B cell (primary cell): ENCODE results near the gene ATP8A1. TPM values are rescaled to one million over a fixed set of nuclear protein-coding genes. Genes with fewer than 3 reads are reported as not detected.

Experiments used
- ATAC-seq: fragments of 200-7000 bp; cut with Tn5 transposase; one replicate; pipeline ENCODE4 v1.10.0; 2021; ENCODE audit warnings: low read depth, mild to moderate bottlenecking, moderate number of reproducible peaks, moderate library complexity
- CTCF ChIA-PET: fragments of 350-600 bp; sonication (Branson Sonifier 250); formaldehyde crosslinking; loops from one replicate; lab custom pipeline; 2021; ENCODE audit warnings: antibody characterized with exemption, inconsistent platforms; lab: Charles Lee
- POLR2A ChIA-PET: fragments of 350-600 bp; sonication (Branson Sonifier 250); formaldehyde crosslinking; loops from one replicate; lab custom pipeline; 2021; ENCODE audit warnings: antibody characterized with exemption; lab: Charles Lee
- DNase-seq: peaks from one replicate; pipeline ENCODE4 v3.0.0; 2013
- H2AFZ ChIP-seq: 2 replicates; pipeline ENCODE4 v1.6.1; 2012; ENCODE audit warnings: mild to moderate bottlenecking, low read depth, low read length; ENCODE audit not compliant: insufficient read depth, poor library complexity, severe bottlenecking
- H3K27ac ChIP-seq, 2 donors: 1 replicate in 1 of 2; 2 replicates in 1 of 2; pipeline ENCODE4 v1.5.1; 2012 to 2013; ENCODE audit warnings: low read length in 2 of 2, mild to moderate bottlenecking in 2 of 2, moderate library complexity in 1 of 2
- H3K27me3 ChIP-seq, 4 experiments: fragments of 200-600 bp in 1 of 4; sonication (generic) in 1 of 4; replicated peaks in 1 of 4; 1 replicate in 2 of 4; 2 replicates in 2 of 4; pipeline versions ENCODE4 v1.6.1 to v1.7.0; 2013 to 2016; ENCODE audit warnings: low read length in 3 of 4, mild to moderate bottlenecking in 2 of 4, mixed read lengths in 1 of 4, moderate library complexity in 1 of 4; ENCODE audit not compliant: insufficient read depth in 4 of 4, control insufficient read depth in 3 of 4; ENCODE audit errors: control extremely low read depth in 1 of 4
- H3K36me3 ChIP-seq, 2 experiments: replicated peaks in 1 of 2; 1 replicate in 1 of 2; 2 replicates in 1 of 2; pipeline versions ENCODE4 v1.6.1 to v1.7.1; 2013; ENCODE audit warnings: low read length in 1 of 2; ENCODE audit not compliant: insufficient read depth in 2 of 2, control insufficient read depth in 1 of 2; ENCODE audit errors: control extremely low read depth in 1 of 2, extremely low read depth in 1 of 2
- H3K4me1 ChIP-seq, 2 donors: fragments of 200-600 bp in 1 of 2; sonication (generic) in 1 of 2; 1 replicate in 1 of 2; 2 replicates in 1 of 2; pipeline versions ENCODE4 v1.5.1 to v1.6.1; 2013 to 2017; ENCODE audit warnings: low read length in 2 of 2; ENCODE audit not compliant: control insufficient read depth in 2 of 2, insufficient read depth in 2 of 2
- H3K4me2 ChIP-seq: replicated peaks from 2 replicates; pipeline ENCODE3; 2012; ENCODE audit warnings: mild to moderate bottlenecking, low read depth, low read length; ENCODE audit not compliant: poor library complexity, severe bottlenecking
- H3K4me3 ChIP-seq, 5 experiments: fragments of 200-600 bp in 1 of 5; sonication (generic) in 1 of 5; 1 replicate in 3 of 5; 2 replicates in 2 of 5; pipeline versions ENCODE4 v1.5.1 to v1.7.0; 2011 to 2016; ENCODE audit warnings: low read length in 4 of 5, mild to moderate bottlenecking in 4 of 5, low read depth in 2 of 5, control low read depth in 1 of 5, moderate library complexity in 1 of 5; ENCODE audit not compliant: insufficient read depth in 1 of 5; ENCODE audit errors: control extremely low read depth in 1 of 5, extremely low read depth in 1 of 5
- H3K79me2 ChIP-seq: fragments of 200-600 bp; sonication (generic); one replicate; pipeline ENCODE4 v1.6.0; 2016; ENCODE audit warnings: low read length; ENCODE audit not compliant: control insufficient read depth, insufficient read depth
- H3K9ac ChIP-seq: fragments of 200-600 bp; sonication (generic); 2 replicates; pipeline ENCODE4 v1.6.1; 2017; ENCODE audit warnings: mild to moderate bottlenecking, low read length, moderate library complexity
- H3K9me3 ChIP-seq, 3 donors: one replicate each; pipeline versions ENCODE4 v1.6.1 to v1.7.1; 2013; ENCODE audit warnings: low read length in 2 of 3; ENCODE audit not compliant: control insufficient read depth in 2 of 3, insufficient read depth in 1 of 3; ENCODE audit errors: control extremely low read depth in 1 of 3
- H4K20me1 ChIP-seq: 2 replicates; pipeline ENCODE4 v1.6.0; 2012; ENCODE audit warnings: mild to moderate bottlenecking, low read length; ENCODE audit not compliant: insufficient read depth, control insufficient read depth, poor library complexity, severe bottlenecking
- H3K27ac Mint-ChIP-seq: one replicate; pipeline ENCODE4 v1.8.0; 2021; ENCODE audit warnings: mixed read lengths
- H3K27me3 Mint-ChIP-seq: one replicate; pipeline ENCODE4 v1.8.0; 2021; ENCODE audit warnings: mixed read lengths
- H3K4me1 Mint-ChIP-seq: one replicate; pipeline ENCODE4 v1.8.0; 2021; ENCODE audit warnings: mixed read lengths
- H3K4me3 Mint-ChIP-seq: one replicate; pipeline ENCODE4 v1.8.0; 2021; ENCODE audit warnings: mixed read lengths
- H3K9me3 Mint-ChIP-seq: one replicate; pipeline ENCODE4 v1.8.0; 2022; ENCODE audit warnings: mixed read lengths; ENCODE audit not compliant: insufficient read depth
- EZH2 ChIP-seq: IDR thresholded peaks from 2 replicates; pipeline ENCODE4 v1.6.1; 2012; ENCODE audit warnings: borderline replicate concordance, low read depth, mild to moderate bottlenecking, moderate library complexity, low read length; ENCODE audit not compliant: insufficient read depth, poor library complexity, severe bottlenecking
- WGBS: methylation state at CpG from one replicate; pipeline ENCODE4 v1.1.5; 2013; ENCODE audit warnings: missing lambda C conversion rate; ENCODE audit not compliant: insufficient coverage; 5-methylcytosine and 5-hydroxymethylcytosine counted together
- intact Hi-C: fragments of 100-400 bp; cut with micrococcal nuclease; formaldehyde crosslinking; loops from one replicate; pipeline ENCODE4 v1.10.0; 2022
- polyA plus RNA-seq: library from polyadenylated mRNA; depleted of rRNA; stranded (reverse); fragments of >200 nt; gene quantifications from 2 replicates; pipeline ENCODE4 v1.2.3, GENCODE V29; 2012
- total RNA-seq, 2 donors: library from RNA; stranded (reverse); fragments of 120-200 nt in 1 of 2; gene quantifications; 1 replicate in 1 of 2; 2 replicates in 1 of 2; pipeline versions ENCODE4 v1.2.3 to v1.2.4, GENCODE V29; 2013 to 2022
- TF ChIP-seq, protein P1 (sequence below): fragments of 200-600 bp; IDR thresholded peaks from one replicate; pipeline ENCODE4 v1.8.0; 2022; ENCODE audit warnings: antibody characterized with exemption, mild to moderate bottlenecking

The ATP8A1 gene
- total and polyA plus RNA-seq, 2 donors (not counting 1 experiment from before 2014, with no cell fraction given): 28.7 to 51.8 TPM

DNA sequence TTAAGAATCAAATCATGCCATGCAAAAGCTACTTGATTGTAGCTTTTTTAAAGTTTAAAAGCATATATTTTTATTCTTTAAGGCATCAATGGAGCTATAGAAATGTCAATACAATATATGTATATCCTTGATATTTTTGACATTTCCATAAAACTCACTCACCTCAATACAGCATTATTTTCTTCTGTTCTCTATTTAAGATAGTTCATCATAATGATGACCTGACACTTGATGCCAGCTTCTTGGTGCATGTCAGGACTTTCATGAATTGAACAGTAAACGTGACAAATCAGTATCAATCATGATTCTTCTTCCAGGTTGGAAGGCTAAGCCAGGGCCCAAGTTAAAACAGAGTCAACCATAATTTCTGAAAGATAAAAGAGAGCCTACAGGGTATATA lies 33.6 kb upstream of the ATP8A1 start:
- Histone ChIP-seq H2AFZ (no peak overlapping the region), H3K27me3 (no peaks in the 10 kb centered on the region), H3K4me3 (no peak overlapping the region), H3K9ac (no peak overlapping the region), H3K9me3 (no peaks in the 10 kb centered on the region), H3K36me3 (no peaks in the 10 kb centered on the region), H4K20me1 (no peaks in the 10 kb centered on the region), H3K4me2 (no peak overlapping the region), H3K27ac (no peak overlapping the region), H3K79me2 (no peaks in the 10 kb centered on the region), H3K4me1 (no peaks in the 10 kb centered on the region)
- no peak for DNase-seq
- no peak for ATAC-seq
- intact Hi-C loops: no loop called here
- Mint-ChIP-seq H3K9me3 (no peaks in the 10 kb centered on the region), H3K4me3 (no peak overlapping the region), H3K27me3 (no peaks in the 10 kb centered on the region), H3K27ac (no peak overlapping the region), H3K4me1 (peaks cover 1% of the 10 kb centered on the region)
- WGBS: no CpG with 5 or more reads among the region's 1 CpG
- no peak for TF ChIP-seq EZH2
- TF ChIP-seq, protein P1, sequence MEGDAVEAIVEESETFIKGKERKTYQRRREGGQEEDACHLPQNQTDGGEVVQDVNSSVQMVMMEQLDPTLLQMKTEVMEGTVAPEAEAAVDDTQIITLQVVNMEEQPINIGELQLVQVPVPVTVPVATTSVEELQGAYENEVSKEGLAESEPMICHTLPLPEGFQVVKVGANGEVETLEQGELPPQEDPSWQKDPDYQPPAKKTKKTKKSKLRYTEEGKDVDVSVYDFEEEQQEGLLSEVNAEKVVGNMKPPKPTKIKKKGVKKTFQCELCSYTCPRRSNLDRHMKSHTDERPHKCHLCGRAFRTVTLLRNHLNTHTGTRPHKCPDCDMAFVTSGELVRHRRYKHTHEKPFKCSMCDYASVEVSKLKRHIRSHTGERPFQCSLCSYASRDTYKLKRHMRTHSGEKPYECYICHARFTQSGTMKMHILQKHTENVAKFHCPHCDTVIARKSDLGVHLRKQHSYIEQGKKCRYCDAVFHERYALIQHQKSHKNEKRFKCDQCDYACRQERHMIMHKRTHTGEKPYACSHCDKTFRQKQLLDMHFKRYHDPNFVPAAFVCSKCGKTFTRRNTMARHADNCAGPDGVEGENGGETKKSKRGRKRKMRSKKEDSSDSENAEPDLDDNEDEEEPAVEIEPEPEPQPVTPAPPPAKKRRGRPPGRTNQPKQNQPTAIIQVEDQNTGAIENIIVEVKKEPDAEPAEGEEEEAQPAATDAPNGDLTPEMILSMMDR: no peak
- CTCF ChIA-PET: no interaction called here
- POLR2A ChIA-PET: no interaction called here

DNA sequence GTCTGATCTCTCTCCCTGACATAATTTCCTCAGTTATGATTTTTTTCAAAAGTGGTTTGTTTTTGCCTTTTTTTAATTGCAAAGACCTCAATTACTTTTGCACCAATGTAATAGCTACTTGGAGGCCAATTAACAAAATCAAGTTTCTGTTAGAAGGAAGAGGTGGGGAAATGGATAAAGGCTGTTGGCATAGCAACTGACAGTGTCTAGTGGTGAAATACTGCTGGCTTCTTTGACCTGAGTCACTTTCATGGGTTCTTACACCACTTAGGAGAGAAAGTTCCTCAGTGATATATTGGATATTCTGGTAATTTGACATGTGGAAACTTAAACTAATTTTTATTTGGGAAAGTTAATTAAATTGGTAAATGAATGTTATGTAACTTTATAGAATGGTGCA lies 26.5 kb upstream of the ATP8A1 start:
- no peaks in the 10 kb centered on the region for H4K20me1 ChIP-seq
- H3K27me3 ChIP-seq: no peaks in the 10 kb centered on the region
- H3K4me2 ChIP-seq: no peak overlapping the region
- H3K27ac ChIP-seq: no peak overlapping the region
- ATAC-seq: no peak
- no peaks in the 10 kb centered on the region for H3K36me3 ChIP-seq
- ChIA-PET POLR2A (no interaction called here), CTCF (no interaction called here)
- TF ChIP-seq, protein P1: no peak
- TF ChIP-seq EZH2: no peak
- H3K4me1 ChIP-seq: peaks cover 3 to 14% of the 10 kb centered on the region in 2 donors
- no peaks in the 10 kb centered on the region for H3K79me2 ChIP-seq
- intact Hi-C loops: no loop called here
- H3K9ac ChIP-seq: no peak overlapping the region
- H3K4me3 Mint-ChIP-seq: no peak overlapping the region
- H2AFZ ChIP-seq: no peak overlapping the region
- no peaks in the 10 kb centered on the region for H3K9me3 ChIP-seq
- no peaks in the 10 kb centered on the region for H3K9me3 Mint-ChIP-seq
- H3K4me3 ChIP-seq: no peak overlapping the region
- H3K27ac Mint-ChIP-seq: no peak overlapping the region
- H3K27me3 Mint-ChIP-seq: no peaks in the 10 kb centered on the region
- no peak for DNase-seq
- H3K4me1 Mint-ChIP-seq: peaks cover 12% of the 10 kb centered on the region
